Immature natural killer cell (primary cell): Measurements from ENCODE around the gene ADAMTS6. TPM values are rescaled to one million over a fixed set of nuclear protein-coding genes. Genes with fewer than 3 reads are reported as not detected.

ENCODE experiments used
- polyA plus RNA-seq, 3 donors: library from polyadenylated mRNA; unstranded; fragments of 300-500 nt; fragmentation: Illumina TruSeq; gene quantifications; one replicate each; pipeline ENCODE4 v1.2.3, GENCODE V29; 2021

Gene ADAMTS6
- polyA plus RNA-seq, 3 donors from 2014 or later, result not detected

Other genes with a start within 250 kb of the ADAMTS6 start
- 10 to 100 TPM in 2 of 3 donors, 1 to 10 TPM in 1; 3.9 to 17.4 (median 15.4) TPM for gene CENPK, start 81.2 kb upstream of the ADAMTS6 start, polyA plus RNA-seq
- 10 to 100 TPM; 16.4 to 34.0 (median 21.4) TPM for gene PPWD1, start 81.4 kb upstream of the ADAMTS6 start, polyA plus RNA-seq
- gene TRIM23, start 142.4 kb upstream of the ADAMTS6 start, polyA plus RNA-seq, result 10 to 100 TPM in 2 of 3 donors, 1 to 10 TPM in 1; 5.6 to 10.8 (median 10.8) TPM
- gene SHLD3, start 143.1 kb upstream of the ADAMTS6 start, polyA plus RNA-seq, result 10 to 100 TPM in 2 of 3 donors, 1 to 10 TPM in 1; 3.5 to 12.8 (median 10.1) TPM
- gene TRAPPC13, start 143.1 kb upstream of the ADAMTS6 start, polyA plus RNA-seq, result 10 to 100 TPM; 22.4 to 24.9 (median 22.6) TPM
- gene SGTB, start 240.2 kb upstream of the ADAMTS6 start, polyA plus RNA-seq, result 1 to 10 TPM; 1.7 to 2.8 (median 2.4) TPM
- 1 to 10 TPM in 2 of 3 donors, under 1 TPM in 1; 0.76 to 1.2 (median 1.2) TPM for gene NLN, start 240.3 kb upstream of the ADAMTS6 start, polyA plus RNA-seq